Stomach smooth muscle (tissue), 2 donors: ENCODE data around the gene TPM2.
"Not testable (repeated sequence)": the region's sequence is repeated elsewhere in the genome, so short reads cannot be mapped to it uniquely, and the experiment has no call there.

ENCODE experiments used
- H3K27ac ChIP-seq: one replicate; pipeline ENCODE4 v1.7.0; 2013; ENCODE audit warnings: mild to moderate bottlenecking, low read length, inconsistent platforms
- H3K27me3 ChIP-seq, 2 donors: one replicate each; pipeline ENCODE4 v1.7.0; 2013; ENCODE audit warnings: low read length in 2 of 2; ENCODE audit not compliant: insufficient read depth in 2 of 2, control insufficient read depth in 1 of 2
- H3K36me3 ChIP-seq, 2 donors: one replicate each; pipeline ENCODE4 v1.7.0; 2013; ENCODE audit warnings: low read length in 2 of 2; ENCODE audit not compliant: control insufficient read depth in 2 of 2, insufficient read depth in 2 of 2
- H3K4me1 ChIP-seq: one replicate; pipeline ENCODE4 v1.7.0; 2013; ENCODE audit warnings: low read length; ENCODE audit not compliant: control insufficient read depth, insufficient read depth
- H3K4me3 ChIP-seq, 2 donors: one replicate each; pipeline ENCODE4 v1.7.0; 2013; ENCODE audit warnings: low read length in 2 of 2
- H3K9ac ChIP-seq, 2 donors: one replicate each; pipeline ENCODE4 v1.7.0; 2013; ENCODE audit warnings: low read length in 2 of 2, mild to moderate bottlenecking in 1 of 2
- H3K9me3 ChIP-seq, 2 donors: one replicate each; pipeline ENCODE4 v1.7.0; 2013; ENCODE audit warnings: low read length in 2 of 2; ENCODE audit not compliant: control insufficient read depth in 2 of 2
- donor health status: healthy.
- donor health status: Pancreatic carcinoma.

The TPM2 gene

GRCh38 chr9:35639225-35639624 is 50.5 kb downstream of the TPM2 start:
- not testable (repeated sequence) for H3K4me1 ChIP-seq, H3K36me3 ChIP-seq, H3K4me3 ChIP-seq, H3K27me3 ChIP-seq, H3K27ac ChIP-seq, H3K9me3 ChIP-seq, H3K9ac ChIP-seq

DNA sequence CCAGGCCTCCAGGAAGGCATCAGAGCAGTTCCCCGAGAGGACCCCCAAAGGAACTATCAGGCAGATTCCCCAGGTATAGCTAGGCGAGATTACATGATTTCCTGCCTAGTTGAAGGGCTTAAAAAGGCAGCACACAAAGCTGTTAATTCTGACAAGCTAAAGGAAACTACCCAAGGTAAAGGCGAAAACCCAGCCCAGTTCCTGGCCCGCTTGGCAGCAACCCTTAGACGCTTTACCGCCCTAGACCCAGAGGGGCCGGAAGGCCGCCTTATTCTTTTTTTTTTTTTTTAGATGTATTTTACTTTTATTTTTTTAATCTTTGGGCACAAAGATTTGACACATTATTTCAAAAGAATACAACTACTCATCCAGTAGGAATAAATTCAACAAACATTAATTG is 51.0 kb downstream of the TPM2 start:
- not testable (repeated sequence) for H3K27me3 ChIP-seq, H3K4me1 ChIP-seq, H3K36me3 ChIP-seq, H3K4me3 ChIP-seq, H3K9ac ChIP-seq, H3K27ac ChIP-seq, H3K9me3 ChIP-seq

GRCh38 chr9:35637427-35637955 is 52.2 kb downstream of the TPM2 start:
- not testable (repeated sequence) for H3K36me3 ChIP-seq, H3K9ac ChIP-seq, H3K4me3 ChIP-seq, H3K4me1 ChIP-seq, H3K27ac ChIP-seq, H3K27me3 ChIP-seq, H3K9me3 ChIP-seq

- not testable (repeated sequence) for H3K27ac ChIP-seq, H3K27me3 ChIP-seq, H3K4me3 ChIP-seq
Measured at GRCh38 chr9:35636877-35637246, 52.9 kb downstream of the TPM2 start.

GRCh38 chr9:35636135-35636876 is 53.4 kb downstream of the TPM2 start:
- Histone ChIP-seq H3K36me3 (no peaks in the 10 kb centered on the region), H3K4me3 (no peak overlapping the region), H3K27me3 (no peaks in the 10 kb centered on the region), H3K9me3 (no peaks in the 10 kb centered on the region), H3K27ac (no peak overlapping the region), H3K9ac (no peak overlapping the region), H3K4me1 (no peaks in the 10 kb centered on the region)

More at GRCh38 chr9:35636877-35637246, 52.9 kb downstream of the TPM2 start:
- H3K36me3 ChIP-seq, H3K4me1 ChIP-seq, H3K9me3 ChIP-seq, H3K9ac ChIP-seq: not testable (repeated sequence)

GRCh38 chr9:35635730-35636129 is 54.0 kb downstream of the TPM2 start:
- H3K27ac ChIP-seq = no peak overlapping the region
- H3K36me3 ChIP-seq = no peaks in the 10 kb centered on the region
- no peaks in the 10 kb centered on the region for H3K4me1 ChIP-seq
- no peaks in the 10 kb centered on the region for H3K9me3 ChIP-seq
- H3K4me3 ChIP-seq = no peak overlapping the region
- no peak overlapping the region for H3K9ac ChIP-seq
- no peaks in the 10 kb centered on the region for H3K27me3 ChIP-seq
